Activated CD4-positive, alpha-beta T cell treated with anti-CD3 and anti-CD28 coated beads, Interleukin-2, Interleukin-4, amounts not matched to agents 100 ng/mL and 50 ng/mL, durations not matched to agents 16 hours and 8 hours (primary cell): ENCODE measurements around the gene HILPDA.
A peak's percentile ranks its signal among the peaks of the same experiment; 100 is the strongest.
"Not testable (repeated sequence)": the region's sequence is repeated elsewhere in the genome, so short reads cannot be mapped to it uniquely, and the experiment has no call there.

Source experiments
- DNase-seq: peaks from one replicate; pipeline ENCODE4 v3.0.0-alpha.2; 2020; ENCODE audit warnings: low spot score

The HILPDA gene

DNA sequence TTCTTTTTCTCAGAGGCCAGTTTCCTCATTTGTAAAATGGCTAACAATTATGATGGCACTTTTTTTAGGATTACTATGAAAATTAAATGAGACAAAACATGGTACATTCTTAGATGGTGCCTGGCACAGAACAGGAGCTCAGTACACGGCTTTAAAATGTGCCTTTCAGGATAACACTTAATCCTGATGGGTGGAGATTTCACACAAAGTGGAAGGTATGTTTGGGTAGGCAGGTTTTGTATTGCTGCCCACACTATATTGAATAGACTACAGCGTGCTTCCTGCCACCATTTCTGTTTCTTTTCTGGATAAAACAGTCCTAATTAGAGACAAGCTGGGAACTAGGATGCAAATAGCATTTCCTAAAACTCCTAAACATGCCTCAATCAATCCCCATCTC, 23.9 kb upstream of the HILPDA start:
- DNase-seq: no peak

DNA sequence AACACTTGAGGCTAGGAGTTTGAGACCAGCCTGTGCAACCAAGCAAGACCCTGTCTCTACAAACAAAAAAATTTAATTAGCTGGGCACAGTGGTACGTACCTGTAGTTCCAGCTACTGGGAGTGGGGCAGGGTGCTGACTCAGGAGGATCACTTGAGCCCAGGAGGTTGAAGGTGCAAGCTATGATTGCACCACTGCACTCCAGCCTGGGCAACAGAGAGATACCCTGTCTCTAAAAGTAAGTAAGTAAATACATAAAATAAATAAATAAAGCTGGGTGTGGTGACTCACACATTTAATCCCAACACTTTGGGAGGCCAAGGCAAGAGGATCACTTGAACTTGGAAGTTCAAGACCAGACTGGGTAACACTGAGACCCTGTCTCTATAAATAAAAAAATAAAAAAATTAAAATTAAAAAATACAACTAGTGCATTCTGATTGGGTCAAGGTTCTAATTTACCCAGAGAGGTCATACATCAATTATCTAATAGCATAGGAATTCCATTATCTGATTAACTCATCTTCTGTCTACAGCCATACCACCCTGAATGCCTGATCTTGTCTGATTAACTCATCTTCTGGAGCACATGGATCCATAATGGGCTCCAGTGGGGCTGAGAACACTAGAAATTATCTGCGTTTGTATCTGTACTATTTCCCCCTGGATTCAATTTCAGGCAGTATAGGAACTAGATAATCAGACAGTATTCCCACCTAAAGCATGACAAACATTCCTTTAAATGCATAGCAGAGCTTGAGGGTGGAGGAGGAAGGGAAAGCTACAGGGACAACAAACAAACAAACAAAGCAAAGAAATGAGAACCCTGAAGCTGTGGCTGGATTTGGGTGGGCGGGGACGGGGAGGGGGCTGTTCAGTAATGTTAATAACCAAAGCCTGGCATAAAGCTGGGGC, 21.0 kb upstream of the HILPDA start:
- no peak for DNase-seq

DNA sequence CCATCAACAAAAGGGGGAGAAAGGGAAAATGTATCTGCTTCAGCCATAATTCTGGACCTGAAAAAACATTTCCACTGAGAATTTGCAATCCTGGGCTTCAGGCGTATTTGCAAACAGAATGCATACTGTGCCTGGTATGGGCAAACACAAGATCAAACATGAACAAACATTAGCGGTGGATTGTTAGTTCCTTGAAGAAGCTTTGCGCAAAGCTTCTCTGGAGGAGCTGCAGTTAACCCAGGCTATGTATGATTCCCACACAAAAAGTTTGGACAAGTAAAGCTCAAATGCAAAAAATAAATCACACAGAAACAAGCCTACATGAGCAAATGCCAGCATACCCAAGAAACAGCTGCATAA, 20.4 kb upstream of the HILPDA start:
- no peak for DNase-seq

GRCh38 chr7:128437426-128438332, 18.0 kb upstream of the HILPDA start:
- no peak for DNase-seq

DNA sequence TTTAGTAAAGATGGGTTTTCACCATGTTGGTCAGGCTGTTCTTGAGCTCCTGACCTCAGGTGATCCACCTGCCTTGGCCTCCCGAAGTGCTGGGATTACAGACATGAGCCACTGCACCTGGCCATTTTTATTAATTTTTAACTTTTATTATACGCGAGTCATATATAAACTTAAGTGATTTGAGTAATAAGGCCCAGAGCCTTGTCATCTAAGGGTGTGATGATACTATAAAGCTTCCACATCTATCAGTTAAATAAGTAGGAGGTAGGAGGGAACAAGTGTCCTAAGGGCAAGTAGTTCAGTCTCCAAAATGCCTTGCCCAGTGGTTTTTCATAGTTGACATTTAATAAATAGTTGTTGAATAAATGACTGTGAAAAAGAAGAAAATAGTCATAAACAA, 13.3 kb upstream of the HILPDA start:
- no peak for DNase-seq

- no peak for DNase-seq
These were observed 11.7 kb upstream of the HILPDA start for GRCh38 chr7:128443831-128444600.

GRCh38 chr7:128446306-128446705, 9.4 kb upstream of the HILPDA start:
- no peak for DNase-seq

GRCh38 chr7:128447941-128448564, 7.6 kb upstream of the HILPDA start:
- no peak for DNase-seq

DNA sequence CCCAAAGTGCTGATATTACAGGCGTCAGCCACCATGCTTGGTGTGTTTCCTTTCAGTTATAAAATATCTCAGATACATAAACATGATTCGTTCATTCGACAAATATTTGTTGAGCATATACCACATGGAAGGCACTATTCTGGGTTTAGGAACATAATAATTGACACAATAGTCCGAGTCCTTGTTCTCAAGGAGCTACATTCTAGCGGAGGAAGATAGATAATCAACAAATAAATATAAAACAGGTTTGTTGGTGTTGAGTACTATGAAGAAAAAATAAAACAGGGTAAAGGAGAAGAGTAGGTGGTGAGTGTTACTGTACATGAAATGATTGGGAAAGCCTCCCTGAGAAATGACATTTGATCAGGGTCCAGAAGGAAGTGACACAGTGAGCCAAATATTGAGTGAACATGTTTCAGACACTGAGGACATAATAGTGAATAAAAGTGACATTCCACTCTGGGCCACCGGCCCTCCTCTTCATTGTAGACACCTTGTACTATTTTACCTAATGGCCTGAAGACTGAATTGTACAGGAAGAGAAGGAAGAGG, 6.9 kb upstream of the HILPDA start:
- DNase-seq: no peak

- no peak for DNase-seq
These were observed 5.3 kb upstream of the HILPDA start for GRCh38 chr7:128450409-128450808.

GRCh38 chr7:128450913-128451312, 4.8 kb upstream of the HILPDA start:
- DNase-seq: no peak

DNA sequence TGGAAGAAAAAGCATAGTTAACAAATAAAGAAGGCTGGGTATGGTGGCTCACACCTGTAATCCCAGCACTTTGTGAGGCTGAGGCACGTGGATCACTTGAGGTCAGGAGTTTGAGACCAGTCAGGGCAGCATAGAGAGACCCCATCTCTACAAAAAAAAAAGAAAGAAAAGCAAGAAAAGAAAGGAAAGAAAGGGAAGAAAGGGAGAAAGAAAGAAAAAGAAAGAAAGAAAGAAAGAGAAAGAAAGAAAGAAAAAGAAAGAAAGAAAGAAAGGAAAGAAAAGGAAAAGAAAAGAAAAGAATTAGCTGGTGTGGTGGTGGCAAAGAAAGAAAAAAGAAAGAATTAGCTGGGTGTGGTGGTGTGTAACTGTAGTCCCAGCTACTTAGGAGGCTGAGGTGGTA, 3.1 kb upstream of the HILPDA start:
- DNase-seq: no peak

DNA sequence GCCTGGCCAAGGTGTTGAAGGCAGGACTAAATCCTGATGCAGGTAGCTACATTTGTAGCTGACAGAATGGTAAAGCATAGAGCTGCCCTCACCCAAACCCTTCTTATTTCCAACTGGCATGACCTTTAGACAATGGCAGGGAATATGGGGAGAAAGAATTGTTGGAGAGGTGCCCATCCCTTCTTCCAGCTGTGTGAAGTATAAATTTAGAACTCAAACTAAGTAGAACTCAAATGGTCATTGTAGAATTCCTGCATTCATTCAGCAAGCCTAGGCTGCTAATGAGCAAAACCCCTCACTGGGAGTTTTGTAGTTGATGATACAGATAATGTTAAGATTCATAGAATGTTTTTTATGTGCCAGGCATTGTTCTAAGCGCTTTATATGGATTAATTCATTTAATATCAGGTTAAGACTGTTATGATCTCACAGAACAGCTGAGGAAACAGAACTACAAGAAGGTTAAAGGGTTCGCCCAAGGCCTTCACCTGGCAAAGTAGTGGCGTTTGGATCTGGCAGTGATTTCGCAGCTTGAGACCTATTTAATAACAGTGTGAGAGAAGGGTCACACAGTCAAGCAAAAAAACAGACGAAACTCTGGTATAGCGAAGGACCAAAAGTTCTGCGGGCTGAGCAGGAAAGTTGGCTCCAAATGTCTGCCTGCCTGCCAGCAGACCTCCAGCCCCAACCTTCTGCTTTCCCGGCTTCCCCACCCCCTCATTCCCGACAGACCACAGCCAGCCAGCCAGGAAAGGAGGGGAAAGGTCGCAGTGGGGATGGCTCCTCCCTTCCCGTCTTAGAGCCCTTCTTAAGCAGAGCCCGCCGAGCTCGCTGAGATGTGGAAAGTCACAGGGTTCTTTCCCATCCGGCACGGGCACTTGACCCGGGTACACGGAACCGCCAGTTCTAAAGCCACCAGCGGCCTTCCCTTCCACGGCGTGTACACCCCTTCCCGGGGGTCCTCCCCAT, 1.6 kb upstream of the HILPDA start:
- DNase-seq: no peak

GRCh38 chr7:128454808-128455542, 703 bp upstream of the HILPDA start:
- DNase-seq: no peak

DNA sequence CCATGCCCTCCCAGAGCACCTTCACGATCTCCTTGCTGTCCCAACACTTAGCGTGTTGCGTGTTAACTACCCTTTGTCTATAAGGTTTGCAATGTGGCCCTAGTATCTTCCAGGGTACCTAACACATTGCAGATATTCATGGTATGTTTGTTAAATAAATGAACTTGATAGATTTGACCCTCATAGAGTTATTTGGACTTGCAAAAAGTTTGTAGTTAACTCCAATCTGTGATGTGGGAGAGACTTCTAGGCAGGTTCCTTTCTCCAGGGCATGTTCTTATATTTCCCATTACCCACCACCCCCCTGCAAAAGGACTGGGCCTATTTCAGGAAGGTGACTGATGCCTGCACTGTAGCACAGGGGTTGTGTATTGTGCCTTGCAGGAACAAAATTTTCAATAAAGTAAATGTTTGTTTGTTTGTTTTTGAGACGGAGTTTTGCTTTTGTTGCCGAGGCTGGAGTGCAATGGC, 612 bp downstream of the HILPDA start:
- DNase-seq: no peak

- not testable (repeated sequence) for DNase-seq
These were observed 1.7 kb downstream of the HILPDA start for GRCh38 chr7:128457385-128457784.

DNA sequence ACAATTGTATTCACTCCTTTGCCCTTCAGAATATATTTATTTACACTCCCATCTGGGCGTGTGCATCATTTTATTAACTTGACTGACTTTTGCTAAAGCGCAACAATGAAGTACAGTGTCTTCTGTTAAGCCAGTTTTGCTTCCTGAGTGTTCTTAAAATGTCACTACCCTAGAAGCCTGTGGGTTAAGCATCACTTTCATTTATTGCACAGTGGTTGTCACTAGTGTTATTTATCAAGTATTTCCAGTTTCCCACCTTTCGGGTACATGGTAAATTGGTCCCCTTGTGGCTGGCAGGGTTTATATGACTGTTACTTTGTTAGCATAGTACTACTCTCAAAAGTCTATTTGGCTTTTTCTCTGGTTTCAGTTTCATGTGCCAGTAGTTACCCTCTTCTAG, 3.3 kb downstream of the HILPDA start:
- peak; percentile 75 for DNase-seq

DNA sequence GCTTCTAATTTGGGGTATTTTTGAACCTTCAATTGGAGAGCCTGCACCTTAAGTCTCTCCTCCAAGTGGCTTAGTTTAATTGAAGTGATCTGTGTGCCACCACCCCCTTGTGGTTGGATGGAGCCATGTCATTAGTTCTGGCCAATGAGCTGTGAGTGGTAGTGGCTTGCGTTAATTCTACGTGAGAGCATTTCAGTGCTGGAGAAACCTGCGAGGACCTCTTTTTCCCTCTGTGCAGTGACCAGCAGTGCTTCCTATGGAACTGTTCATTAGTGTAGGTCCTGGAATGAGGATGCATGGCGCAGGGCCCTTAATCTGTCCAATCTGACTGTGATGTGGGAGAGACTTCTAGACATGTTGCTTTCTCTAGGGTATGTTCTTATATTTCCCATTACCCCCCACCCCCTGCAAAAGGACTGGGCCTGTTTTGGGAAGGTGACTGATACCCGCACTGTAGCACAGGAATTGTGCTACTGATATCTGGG, 3.8 kb downstream of the HILPDA start:
- DNase-seq: peak; percentile 77

DNA sequence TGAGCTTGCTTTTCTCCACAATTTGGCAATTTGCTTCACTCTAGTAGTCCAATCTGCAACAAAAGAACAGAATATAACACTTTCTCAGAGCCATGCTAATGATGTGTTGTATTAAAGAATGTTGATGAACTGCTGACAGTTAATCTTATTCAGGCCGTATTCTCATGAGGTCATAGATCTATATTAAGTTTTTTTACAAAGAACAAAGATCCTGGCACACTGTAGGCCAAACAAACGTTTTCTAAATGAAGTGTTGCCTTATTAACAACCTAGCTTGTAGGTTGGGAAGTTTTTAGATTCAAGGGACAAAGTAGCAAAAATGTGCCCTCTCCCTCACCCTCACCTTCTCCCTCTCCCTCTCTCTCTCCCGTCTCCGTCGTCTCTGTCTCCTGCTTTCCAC, 6.8 kb downstream of the HILPDA start:
- no peak for DNase-seq
